ENCODE data around the gene HMG20A.

Gene HMG20A

GRCh38 chr15:77476995-77477394 lies 56.3 kb downstream of the HMG20A start:
- no peak for DNase-seq (ENCODE audit: low read depth in 3 of 3)

GRCh38 chr15:77478051-77478450 lies 57.4 kb downstream of the HMG20A start:
- DNase-seq (ENCODE audit: low read depth in 3 of 3) = no peak

GRCh38 chr15:77479015-77479414 lies 58.3 kb downstream of the HMG20A start:
- no peak for DNase-seq (ENCODE audit: low read depth in 3 of 3)

GRCh38 chr15:77480859-77481633 lies 60.4 kb downstream of the HMG20A start:
- no peak for DNase-seq (ENCODE audit: low read depth in 3 of 3)

GRCh38 chr15:77481670-77482069 lies 61.0 kb downstream of the HMG20A start:
- DNase-seq (ENCODE audit: low read depth in 3 of 3) = no peak

GRCh38 chr15:77482570-77482969 lies 61.9 kb downstream of the HMG20A start:
- DNase-seq (ENCODE audit: low read depth in 3 of 3) = no peak

- no peak for DNase-seq (ENCODE audit: low read depth in 3 of 3)
These were observed 62.9 kb downstream of the HMG20A start for GRCh38 chr15:77483425-77484140.

GRCh38 chr15:77484994-77485393 lies 64.3 kb downstream of the HMG20A start:
- no peak for DNase-seq (ENCODE audit: low read depth in 3 of 3)

GRCh38 chr15:77486542-77487468 lies 66.1 kb downstream of the HMG20A start:
- no peak for DNase-seq (ENCODE audit: low read depth in 3 of 3)

- no peak for DNase-seq (ENCODE audit: low read depth in 3 of 3)
These were observed 66.8 kb downstream of the HMG20A start for GRCh38 chr15:77487469-77487842.

- DNase-seq (ENCODE audit: low read depth in 3 of 3) = no peak
These were observed 67.2 kb downstream of the HMG20A start for GRCh38 chr15:77487888-77488287.

- no peak for DNase-seq (ENCODE audit: low read depth in 3 of 3)
These were observed 69.0 kb downstream of the HMG20A start for GRCh38 chr15:77489647-77490046.

GRCh38 chr15:77493324-77493907 lies 72.7 kb downstream of the HMG20A start:
- DNase-seq (ENCODE audit: low read depth in 3 of 3) = no peak

- DNase-seq (ENCODE audit: low read depth in 3 of 3) = no peak
These were observed 73.6 kb downstream of the HMG20A start for GRCh38 chr15:77494073-77494867.

- DNase-seq (ENCODE audit: low read depth in 3 of 3) = no peak
These were observed 74.3 kb downstream of the HMG20A start for GRCh38 chr15:77494964-77495363.

- DNase-seq (ENCODE audit: low read depth in 3 of 3) = no peak
These were observed 75.3 kb downstream of the HMG20A start for GRCh38 chr15:77495838-77496596.

GRCh38 chr15:77496715-77497109 lies 76.0 kb downstream of the HMG20A start:
- peak; percentile 46 to 56 (median 52) for DNase-seq (ENCODE audit: low read depth in 3 of 3)

GRCh38 chr15:77497110-77497737 lies 76.5 kb downstream of the HMG20A start:
- DNase-seq (ENCODE audit: low read depth in 3 of 3) = no peak

- no peak for DNase-seq (ENCODE audit: low read depth in 3 of 3)
These were observed 77.3 kb downstream of the HMG20A start for GRCh38 chr15:77497942-77498361.
